Measurements from ENCODE around the gene CAMTA2.

DNA sequence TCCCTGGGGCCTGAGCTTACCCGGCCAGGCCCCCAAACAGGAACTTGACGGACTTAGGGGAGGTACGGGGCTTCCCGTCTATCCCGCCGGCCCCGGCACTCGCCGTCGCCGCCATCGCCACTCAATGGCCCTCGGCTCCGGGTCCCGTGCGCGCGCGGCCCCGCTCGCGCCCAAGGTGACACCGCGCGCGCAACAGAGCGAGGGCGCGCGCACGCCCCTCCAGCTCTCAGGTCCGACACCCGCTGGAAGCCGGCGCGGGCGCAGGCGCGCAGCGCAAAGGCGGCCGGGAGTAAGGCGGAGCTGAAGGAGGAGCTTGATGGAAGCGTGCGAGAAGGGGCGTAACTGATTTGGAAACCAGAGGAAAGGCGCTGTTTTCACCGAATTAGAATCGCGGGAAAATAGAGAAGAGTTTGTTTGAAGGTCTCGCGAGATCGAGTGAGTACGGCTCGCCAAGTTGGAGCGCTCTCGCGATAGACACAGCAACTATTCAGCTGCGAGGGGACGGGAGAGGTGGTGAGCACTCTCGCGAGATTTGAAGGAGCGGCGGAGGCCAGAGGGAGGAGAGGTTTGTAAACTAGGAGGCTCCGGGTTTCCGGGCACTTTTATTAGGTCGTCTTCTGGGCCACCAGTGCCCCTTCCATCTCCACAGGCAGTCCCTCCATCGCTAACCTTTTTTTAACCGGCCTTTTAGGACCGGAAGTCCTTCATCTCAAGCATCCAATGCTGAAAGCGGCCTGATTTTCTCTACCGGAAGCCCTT lies 47.5 kb downstream of the CAMTA2 start, which contains the start of the genes RNF167 and SLC25A11:
- TF ChIP-seq, protein P1, sequence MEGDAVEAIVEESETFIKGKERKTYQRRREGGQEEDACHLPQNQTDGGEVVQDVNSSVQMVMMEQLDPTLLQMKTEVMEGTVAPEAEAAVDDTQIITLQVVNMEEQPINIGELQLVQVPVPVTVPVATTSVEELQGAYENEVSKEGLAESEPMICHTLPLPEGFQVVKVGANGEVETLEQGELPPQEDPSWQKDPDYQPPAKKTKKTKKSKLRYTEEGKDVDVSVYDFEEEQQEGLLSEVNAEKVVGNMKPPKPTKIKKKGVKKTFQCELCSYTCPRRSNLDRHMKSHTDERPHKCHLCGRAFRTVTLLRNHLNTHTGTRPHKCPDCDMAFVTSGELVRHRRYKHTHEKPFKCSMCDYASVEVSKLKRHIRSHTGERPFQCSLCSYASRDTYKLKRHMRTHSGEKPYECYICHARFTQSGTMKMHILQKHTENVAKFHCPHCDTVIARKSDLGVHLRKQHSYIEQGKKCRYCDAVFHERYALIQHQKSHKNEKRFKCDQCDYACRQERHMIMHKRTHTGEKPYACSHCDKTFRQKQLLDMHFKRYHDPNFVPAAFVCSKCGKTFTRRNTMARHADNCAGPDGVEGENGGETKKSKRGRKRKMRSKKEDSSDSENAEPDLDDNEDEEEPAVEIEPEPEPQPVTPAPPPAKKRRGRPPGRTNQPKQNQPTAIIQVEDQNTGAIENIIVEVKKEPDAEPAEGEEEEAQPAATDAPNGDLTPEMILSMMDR (IDR thresholded peaks at IDR 0.05) = no peak
- TF ChIP-seq EZH2 (IDR thresholded peaks at IDR 0.05) (no peak), EZH2phosphoT487 (IDR thresholded peaks at IDR 0.05) (no peak)

Measured in neural progenitor cell (in vitro differentiated cells).